ENCODE measurements around the gene RBM39.

DNA sequence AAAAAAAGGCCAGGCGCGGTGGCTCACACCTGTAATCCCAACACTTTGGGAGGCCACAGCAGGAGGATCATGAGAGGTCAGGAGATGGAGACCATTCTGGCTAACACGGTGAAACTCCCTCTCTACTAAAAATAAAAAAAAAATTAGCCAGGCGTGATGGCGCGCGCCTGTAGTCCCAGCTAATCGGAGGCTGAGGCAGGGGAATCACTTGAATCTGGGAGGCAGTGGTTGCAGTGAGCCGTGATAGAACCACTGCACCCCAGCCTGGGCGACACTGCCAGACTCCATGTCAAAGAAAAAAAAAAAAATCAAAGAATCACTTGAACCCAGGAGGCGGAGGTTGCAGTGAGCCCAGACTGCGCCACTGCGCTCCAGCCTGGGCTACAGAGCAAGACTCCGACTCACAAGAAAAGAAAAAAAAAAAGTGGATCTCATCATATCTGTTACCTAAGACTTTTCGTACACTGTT, 4.2 kb downstream of the RBM39 start:
- TF ChIP-seq, protein P1, sequence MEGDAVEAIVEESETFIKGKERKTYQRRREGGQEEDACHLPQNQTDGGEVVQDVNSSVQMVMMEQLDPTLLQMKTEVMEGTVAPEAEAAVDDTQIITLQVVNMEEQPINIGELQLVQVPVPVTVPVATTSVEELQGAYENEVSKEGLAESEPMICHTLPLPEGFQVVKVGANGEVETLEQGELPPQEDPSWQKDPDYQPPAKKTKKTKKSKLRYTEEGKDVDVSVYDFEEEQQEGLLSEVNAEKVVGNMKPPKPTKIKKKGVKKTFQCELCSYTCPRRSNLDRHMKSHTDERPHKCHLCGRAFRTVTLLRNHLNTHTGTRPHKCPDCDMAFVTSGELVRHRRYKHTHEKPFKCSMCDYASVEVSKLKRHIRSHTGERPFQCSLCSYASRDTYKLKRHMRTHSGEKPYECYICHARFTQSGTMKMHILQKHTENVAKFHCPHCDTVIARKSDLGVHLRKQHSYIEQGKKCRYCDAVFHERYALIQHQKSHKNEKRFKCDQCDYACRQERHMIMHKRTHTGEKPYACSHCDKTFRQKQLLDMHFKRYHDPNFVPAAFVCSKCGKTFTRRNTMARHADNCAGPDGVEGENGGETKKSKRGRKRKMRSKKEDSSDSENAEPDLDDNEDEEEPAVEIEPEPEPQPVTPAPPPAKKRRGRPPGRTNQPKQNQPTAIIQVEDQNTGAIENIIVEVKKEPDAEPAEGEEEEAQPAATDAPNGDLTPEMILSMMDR (IDR thresholded peaks at IDR 0.05): no peak
- no peak for TF ChIP-seq POLR2A (IDR thresholded peaks at IDR 0.05)
